ENCODE data around the gene CIART.

CIART gene

GRCh38 chr1:150268340-150268704 is 14.0 kb upstream of the CIART start:
- Histone ChIP-seq H3K4me3 (ENCODE audit: low read length) (peak overlapping the region; percentile 88), H3K36me3 (replicated peaks; ENCODE audit: insufficient read depth, low read length) (peaks cover 16% of the 10 kb centered on the region), H3K9ac (ENCODE audit: low read length) (peak overlapping the region; percentile 96), H3K27ac (ENCODE audit: low read length) (peak overlapping the region; percentile 77), H3K27me3 (replicated peaks; ENCODE audit: insufficient read depth, low read length) (no peaks in the 10 kb centered on the region), H3K9me2 (replicated peaks; ENCODE audit: insufficient read depth, low read length) (no peaks in the 10 kb centered on the region), H3F3A (ENCODE audit: insufficient read depth, low read length) (peaks cover 4% of the 10 kb centered on the region; the same call in 1 of the 2 replicates), H4K20me1 (ENCODE audit: insufficient read depth, low read length) (no peaks in the 10 kb centered on the region), H3K9me3 (replicated peaks; ENCODE audit: insufficient read depth, low read length) (no peaks in the 10 kb centered on the region), H3K79me2 (ENCODE audit: low read length) (peaks cover 47% of the 10 kb centered on the region), H3K4me2 (ENCODE audit: low read depth, low read length) (peak overlapping the region; percentile 85), H2AFZ (ENCODE audit: low read length) (peak overlapping the region; percentile 59), H3K4me1 (ENCODE audit: low read length) (peaks cover 8% of the 10 kb centered on the region)
- peak; percentile 82 for DNase-seq
- no peak for TF ChIP-seq EZH2 (optimal IDR thresholded peaks at IDR 0.05; ENCODE audit: low read depth, low read length)
- no peak for TF ChIP-seq CTCF (IDR thresholded peaks at IDR 0.05; ENCODE audit: low read length)
- TF ChIP-seq EZH2phosphoT487 (IDR thresholded peaks at IDR 0.05; ENCODE audit: low read length) = no peak

- Histone ChIP-seq H3K36me3 (replicated peaks; ENCODE audit: insufficient read depth, low read length) (peaks cover 16% of the 10 kb centered on the region), H3K4me3 (ENCODE audit: low read length) (peak within 1 kb of the TSS; percentile 88), H3K27me3 (replicated peaks; ENCODE audit: insufficient read depth, low read length) (no peaks in the 10 kb centered on the region), H4K20me1 (ENCODE audit: insufficient read depth, low read length) (no peaks in the 10 kb centered on the region), H3K27ac (ENCODE audit: low read length) (peak within 1 kb of the TSS; percentile 77), H3K9ac (ENCODE audit: low read length) (peak within 1 kb of the TSS; percentile 96), H3K9me2 (replicated peaks; ENCODE audit: insufficient read depth, low read length) (no peaks in the 10 kb centered on the region), H3K9me3 (replicated peaks; ENCODE audit: insufficient read depth, low read length) (no peaks in the 10 kb centered on the region), H3K4me2 (ENCODE audit: low read depth, low read length) (peak within 1 kb of the TSS; percentile 85), H3K79me2 (ENCODE audit: low read length) (peaks cover 47% of the 10 kb centered on the region), H3F3A (ENCODE audit: insufficient read depth, low read length) (peaks cover 4% of the 10 kb centered on the region; the same call in 1 of the 2 replicates), H3K4me1 (ENCODE audit: low read length) (peaks cover 8% of the 10 kb centered on the region), H2AFZ (ENCODE audit: low read length) (peak within 1 kb of the TSS; percentile 71)
- peak; percentile 98 for DNase-seq
- TF ChIP-seq EZH2phosphoT487 (IDR thresholded peaks at IDR 0.05; ENCODE audit: low read length) (no peak), CTCF (IDR thresholded peaks at IDR 0.05; ENCODE audit: low read length) (no peak), EZH2 (optimal IDR thresholded peaks at IDR 0.05; ENCODE audit: low read depth, low read length) (no peak)
Measured at GRCh38 chr1:150268705-150269403, 13.5 kb upstream of the CIART start, which contains the start of gene APH1A. TSS of gene APH1A (minus strand) at chr1:150269016. CDS start at chr1:150268810, 206 bp downstream.

- no peaks in the 10 kb centered on the region for H3K27me3 ChIP-seq (replicated peaks; ENCODE audit: insufficient read depth, low read length)
- H2AFZ ChIP-seq (ENCODE audit: low read length) = peak overlapping the region; percentile 71
- H3K4me2 ChIP-seq (ENCODE audit: low read depth, low read length) = peak overlapping the region; percentile 85
- no peaks in the 10 kb centered on the region for H3K9me3 ChIP-seq (replicated peaks; ENCODE audit: insufficient read depth, low read length)
- H3K9ac ChIP-seq (ENCODE audit: low read length) = peak overlapping the region; percentile 96; the same call in 1 of the 2 replicates
- H3K79me2 ChIP-seq (ENCODE audit: low read length) = peaks cover 47% of the 10 kb centered on the region
- peaks cover 4% of the 10 kb centered on the region; the same call in 1 of the 2 replicates for H3F3A ChIP-seq (ENCODE audit: insufficient read depth, low read length)
- no peak overlapping the region for H3K27ac ChIP-seq (ENCODE audit: low read length)
- H3K4me1 ChIP-seq (ENCODE audit: low read length) = peaks cover 8% of the 10 kb centered on the region
- H3K9me2 ChIP-seq (replicated peaks; ENCODE audit: insufficient read depth, low read length) = no peaks in the 10 kb centered on the region
- DNase-seq = no peak
- H3K4me3 ChIP-seq (ENCODE audit: low read length) = peak overlapping the region; percentile 88
- H4K20me1 ChIP-seq (ENCODE audit: insufficient read depth, low read length) = no peaks in the 10 kb centered on the region
- H3K36me3 ChIP-seq (replicated peaks; ENCODE audit: insufficient read depth, low read length) = peaks cover 16% of the 10 kb centered on the region
- TF ChIP-seq EZH2 (optimal IDR thresholded peaks at IDR 0.05; ENCODE audit: low read depth, low read length) (no peak), EZH2phosphoT487 (IDR thresholded peaks at IDR 0.05; ENCODE audit: low read length) (no peak), CTCF (IDR thresholded peaks at IDR 0.05; ENCODE audit: low read length) (no peak)
Measured at GRCh38 chr1:150269451-150269850, 12.9 kb upstream of the CIART start.

Data from MM.1S (cell line).